Stimulated activated naive CD8-positive, alpha-beta T cell treated with anti-CD3 and anti-CD28 coated beads, Interleukin-15, amount 100 ng/mL, for 72 hours (primary cell): ENCODE measurements around the gene KCNQ1.
A peak's percentile ranks its signal among the peaks of the same experiment; 100 is the strongest.

Source experiments
- ATAC-seq: fragments of 150-1000 bp; cut with Tn5 transposase; 2 replicates; pipeline ENCODE4 v1.10.0; 2021; ENCODE audit warnings: mild to moderate bottlenecking, moderate library complexity
- DNase-seq, 2 donors: peaks; one replicate each; pipeline ENCODE4 v3.0.0; 2021 to 2022
- H3K27ac Mint-ChIP-seq, 2 donors: one replicate each; pipeline ENCODE4 v1.8.0; 2022; ENCODE audit warnings: mild to moderate bottlenecking in 2 of 2, mixed read lengths in 2 of 2, moderate library complexity in 2 of 2
- H3K27me3 Mint-ChIP-seq: one replicate; pipeline ENCODE4 v1.8.0; 2022; ENCODE audit warnings: mixed read lengths
- H3K4me1 Mint-ChIP-seq: one replicate; pipeline ENCODE4 v1.8.0; 2022; ENCODE audit warnings: mild to moderate bottlenecking, mixed read lengths
- H3K4me3 Mint-ChIP-seq, 2 donors: one replicate each; pipeline ENCODE4 v1.8.0; 2022; ENCODE audit warnings: mild to moderate bottlenecking in 2 of 2, mixed read lengths in 2 of 2, moderate library complexity in 1 of 2
- H3K9me3 Mint-ChIP-seq, 2 donors: one replicate each; pipeline ENCODE4 v1.8.0; 2022; ENCODE audit warnings: mixed read lengths in 2 of 2

KCNQ1 gene

DNA sequence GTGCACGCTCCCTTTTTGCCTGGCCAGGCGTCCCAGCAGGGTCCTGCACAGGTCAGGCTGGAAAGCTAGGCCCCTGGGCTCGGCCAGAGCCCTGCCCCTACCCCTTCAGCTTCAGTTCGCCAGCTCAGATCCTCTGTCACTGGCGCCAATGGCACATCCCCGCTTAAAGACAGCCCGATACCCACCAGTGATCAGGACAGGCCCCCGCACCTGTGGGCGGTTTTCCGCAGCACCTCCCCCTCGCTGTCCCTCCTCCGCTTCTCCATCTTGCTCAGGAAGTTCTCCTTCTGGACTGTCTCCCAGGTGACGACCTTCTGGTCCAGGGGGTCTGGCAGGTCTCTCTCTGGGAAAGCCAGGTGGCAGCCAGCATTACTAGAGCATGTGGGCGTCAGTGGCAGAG is 38.4 kb upstream of the KCNQ1 start:
- ATAC-seq = no peak
- Mint-ChIP-seq H3K4me3 (no peak overlapping the region), H3K27ac (peak overlapping the region in 1 of 2 donors; percentile 59), H3K4me1 (peaks cover 17% of the 10 kb centered on the region), H3K9me3 (no peaks in the 10 kb centered on the region), H3K27me3 (no peaks in the 10 kb centered on the region)
- DNase-seq = no peak

GRCh38 chr11:2406878-2407410 is 37.9 kb upstream of the KCNQ1 start:
- H3K4me1 Mint-ChIP-seq = peaks cover 12% of the 10 kb centered on the region
- no peak overlapping the region for H3K4me3 Mint-ChIP-seq
- H3K27me3 Mint-ChIP-seq = no peaks in the 10 kb centered on the region
- no peaks in the 10 kb centered on the region for H3K9me3 Mint-ChIP-seq
- H3K27ac Mint-ChIP-seq = peak overlapping the region in 1 of 2 donors; percentile 59
- DNase-seq (no peak), ATAC-seq (no peak)

- no peaks in the 10 kb centered on the region for H3K4me1 Mint-ChIP-seq
- ATAC-seq = no peak
Measured at GRCh38 chr11:2408671-2409070, 36.1 kb upstream of the KCNQ1 start.

GRCh38 chr11:2409126-2409525 is 35.7 kb upstream of the KCNQ1 start:
- Mint-ChIP-seq H3K27me3 (no peaks in the 10 kb centered on the region), H3K4me3 (no peak overlapping the region), H3K27ac (peak overlapping the region in 1 of 2 donors; percentile 42), H3K4me1 (no peaks in the 10 kb centered on the region), H3K9me3 (no peaks in the 10 kb centered on the region)
- DNase-seq = no peak
- ATAC-seq = no peak

More at GRCh38 chr11:2408671-2409070, 36.1 kb upstream of the KCNQ1 start:
- Mint-ChIP-seq H3K4me3 (no peak overlapping the region), H3K27ac (no peak overlapping the region), H3K27me3 (no peaks in the 10 kb centered on the region), H3K9me3 (no peaks in the 10 kb centered on the region)
- DNase-seq = no peak

DNA sequence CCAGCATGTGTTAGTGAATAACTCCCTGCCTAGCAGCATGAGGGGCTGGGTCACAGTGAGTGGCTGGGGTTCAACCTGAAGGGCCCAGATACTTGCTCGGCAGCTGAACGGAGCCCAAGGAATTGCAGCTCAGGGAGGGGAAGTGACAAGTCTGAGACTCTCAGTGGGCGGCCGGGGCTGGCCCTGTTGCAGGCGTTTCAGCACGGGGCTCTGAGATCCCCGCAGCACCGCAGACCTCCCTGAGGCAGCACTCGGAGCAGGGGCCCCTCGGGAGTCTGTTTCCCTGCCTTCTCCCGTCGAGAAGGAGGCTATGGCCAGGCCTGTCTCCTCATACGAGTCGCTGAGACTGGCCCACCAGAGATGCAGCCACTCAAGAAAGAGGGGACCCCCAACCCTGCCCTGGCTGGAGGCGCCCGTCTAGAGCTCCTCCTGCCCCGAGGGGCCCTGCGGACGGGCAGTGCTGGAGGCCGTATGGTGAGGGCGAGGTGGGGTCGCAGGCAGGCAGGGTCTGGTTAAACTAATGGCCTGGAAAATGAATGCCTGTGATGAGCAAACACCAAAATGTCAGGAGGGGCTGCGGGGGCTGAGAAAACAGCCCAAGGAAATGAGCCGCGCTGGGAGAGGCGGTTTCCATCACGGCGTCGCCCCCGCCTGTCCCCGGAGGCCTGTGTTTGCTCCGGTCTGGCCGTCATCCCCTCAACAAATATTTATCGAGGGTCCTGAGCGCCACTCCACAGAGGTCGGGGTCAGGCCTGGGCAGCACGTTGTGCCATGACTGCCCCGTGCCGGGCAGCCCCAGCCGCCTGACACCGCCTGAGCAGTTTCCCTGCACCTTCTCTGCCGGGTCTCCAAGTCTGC is 35.0 kb upstream of the KCNQ1 start:
- H3K9me3 Mint-ChIP-seq = no peaks in the 10 kb centered on the region
- ATAC-seq = no peak
- H3K4me1 Mint-ChIP-seq = no peaks in the 10 kb centered on the region
- H3K4me3 Mint-ChIP-seq = no peak overlapping the region
- H3K27me3 Mint-ChIP-seq = no peaks in the 10 kb centered on the region
- no peak for DNase-seq
- H3K27ac Mint-ChIP-seq = peak overlapping the region in 1 of 2 donors; percentile 42

DNA sequence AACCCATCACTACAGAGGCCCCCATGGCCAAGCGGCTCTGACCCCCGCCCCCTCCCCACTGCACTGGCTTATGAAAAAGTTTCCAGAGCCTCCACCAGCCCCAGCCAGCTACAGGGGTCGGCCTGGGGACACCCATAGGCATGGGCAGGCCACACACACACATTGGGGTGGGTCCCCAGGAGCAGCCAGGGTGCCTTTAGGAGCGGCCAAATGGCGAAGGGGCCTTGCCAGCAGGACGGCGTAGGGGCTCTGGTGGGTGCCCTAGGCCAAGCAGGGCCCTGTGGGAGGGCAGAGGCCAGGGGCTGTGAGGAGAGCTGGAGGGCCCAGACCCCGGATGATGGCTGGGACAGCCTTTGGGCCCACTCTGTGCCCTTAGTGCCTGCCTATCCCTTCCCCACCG is 34.2 kb upstream of the KCNQ1 start:
- Mint-ChIP-seq H3K9me3 (no peaks in the 10 kb centered on the region), H3K27me3 (no peaks in the 10 kb centered on the region), H3K27ac (no peak overlapping the region), H3K4me1 (no peaks in the 10 kb centered on the region), H3K4me3 (no peak overlapping the region)
- DNase-seq (no peak), ATAC-seq (no peak)

DNA sequence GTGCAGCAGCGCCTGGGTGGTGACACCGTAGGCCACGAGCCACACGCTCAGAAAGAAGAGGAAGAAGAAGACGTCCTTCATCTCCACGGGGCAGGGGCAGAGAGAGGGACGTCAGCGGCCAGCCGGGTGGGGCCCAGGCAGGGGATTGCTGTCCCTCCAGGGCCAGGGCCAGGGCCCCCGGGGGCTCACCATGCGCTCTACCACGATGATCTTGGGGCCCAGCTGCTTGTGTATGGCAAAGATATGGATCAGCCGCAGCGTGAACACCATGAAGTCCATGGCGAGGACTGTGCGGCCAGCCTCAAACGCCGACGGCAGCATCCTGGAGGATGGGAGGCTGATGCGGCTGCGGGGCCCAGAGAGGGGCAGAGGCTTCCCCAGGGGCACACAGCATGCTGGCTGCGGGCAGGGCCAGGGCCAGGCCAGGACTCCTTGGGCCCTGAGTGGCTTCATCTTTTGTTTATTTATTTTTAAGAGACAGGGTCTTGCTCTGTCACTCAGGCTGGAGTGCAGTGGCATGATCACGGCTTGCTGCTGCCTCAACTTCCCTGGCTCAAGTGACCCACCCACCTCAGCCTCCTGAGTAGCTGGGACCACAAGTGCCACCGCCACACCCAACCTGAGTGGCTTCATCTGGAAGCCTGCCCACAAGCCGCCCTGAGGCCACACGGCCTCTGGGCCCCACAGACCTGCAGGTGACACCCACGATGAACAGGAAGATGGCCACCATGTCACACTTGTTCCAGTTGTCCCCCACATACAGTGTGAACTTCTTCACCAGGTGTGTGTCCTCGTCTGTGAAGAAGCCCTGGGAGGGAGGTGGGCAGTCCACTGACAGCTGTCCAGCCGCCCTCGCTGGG is 33.1 kb upstream of the KCNQ1 start:
- ATAC-seq (no peak), DNase-seq (no peak)
- no peaks in the 10 kb centered on the region for H3K4me1 Mint-ChIP-seq
- H3K9me3 Mint-ChIP-seq = no peaks in the 10 kb centered on the region
- H3K4me3 Mint-ChIP-seq = no peak overlapping the region
- no peak overlapping the region for H3K27ac Mint-ChIP-seq
- no peaks in the 10 kb centered on the region for H3K27me3 Mint-ChIP-seq

GRCh38 chr11:2412323-2412722 is 32.5 kb upstream of the KCNQ1 start:
- Mint-ChIP-seq H3K27me3 (no peaks in the 10 kb centered on the region), H3K27ac (no peak overlapping the region), H3K9me3 (no peaks in the 10 kb centered on the region), H3K4me1 (no peaks in the 10 kb centered on the region), H3K4me3 (no peak overlapping the region)
- no peak for ATAC-seq
- no peak for DNase-seq

DNA sequence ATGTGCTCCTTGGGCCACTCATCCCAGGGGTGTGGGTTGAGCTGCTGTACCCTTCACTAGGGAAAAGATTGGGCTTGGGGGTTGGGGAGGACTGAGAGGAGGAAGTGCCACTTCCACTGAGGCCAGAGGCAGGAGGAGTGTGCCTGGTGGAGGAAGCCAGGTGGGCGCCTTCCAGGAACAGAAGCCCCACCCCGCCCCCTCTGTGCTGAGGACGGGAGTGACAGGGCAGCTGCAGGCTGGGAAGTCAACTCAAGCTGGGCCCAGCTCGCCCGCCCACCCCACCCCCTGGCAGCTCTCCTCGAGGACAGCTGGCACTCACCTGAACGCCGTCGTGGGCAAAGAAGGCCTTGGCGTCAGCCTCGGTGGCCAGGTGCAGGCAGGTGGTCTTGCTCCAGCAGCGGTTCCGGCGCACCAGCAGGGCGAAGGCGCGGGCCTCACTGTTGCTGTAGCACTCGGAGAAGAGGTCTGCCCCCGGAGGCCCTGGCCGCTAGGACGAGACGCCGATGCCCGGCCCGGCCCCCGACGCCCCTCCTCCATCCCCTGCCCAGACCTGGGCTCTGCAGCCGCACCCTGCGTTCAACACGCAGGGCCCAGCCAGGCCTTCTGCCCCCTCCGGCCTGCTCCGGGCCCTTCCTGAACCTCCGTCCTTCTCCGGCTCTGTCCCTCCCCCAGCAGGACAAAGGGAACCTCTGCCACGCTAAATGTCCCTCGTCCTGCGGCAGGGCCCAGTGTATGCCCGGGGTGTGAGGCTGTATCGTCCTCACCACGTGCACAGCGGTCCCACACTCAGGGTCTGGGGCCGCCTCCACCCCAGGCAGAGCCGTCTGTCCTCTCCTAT is 30.8 kb upstream of the KCNQ1 start:
- Mint-ChIP-seq H3K9me3 (no peaks in the 10 kb centered on the region), H3K27ac (no peak overlapping the region), H3K27me3 (no peaks in the 10 kb centered on the region), H3K4me1 (no peaks in the 10 kb centered on the region), H3K4me3 (no peak overlapping the region)
- no peak for DNase-seq
- ATAC-seq = no peak

GRCh38 chr11:2414616-2415015 is 30.2 kb upstream of the KCNQ1 start:
- Mint-ChIP-seq H3K27me3 (no peaks in the 10 kb centered on the region), H3K9me3 (no peaks in the 10 kb centered on the region), H3K4me3 (no peak overlapping the region), H3K4me1 (no peaks in the 10 kb centered on the region), H3K27ac (no peak overlapping the region)
- no peak for DNase-seq
- no peak for ATAC-seq

DNA sequence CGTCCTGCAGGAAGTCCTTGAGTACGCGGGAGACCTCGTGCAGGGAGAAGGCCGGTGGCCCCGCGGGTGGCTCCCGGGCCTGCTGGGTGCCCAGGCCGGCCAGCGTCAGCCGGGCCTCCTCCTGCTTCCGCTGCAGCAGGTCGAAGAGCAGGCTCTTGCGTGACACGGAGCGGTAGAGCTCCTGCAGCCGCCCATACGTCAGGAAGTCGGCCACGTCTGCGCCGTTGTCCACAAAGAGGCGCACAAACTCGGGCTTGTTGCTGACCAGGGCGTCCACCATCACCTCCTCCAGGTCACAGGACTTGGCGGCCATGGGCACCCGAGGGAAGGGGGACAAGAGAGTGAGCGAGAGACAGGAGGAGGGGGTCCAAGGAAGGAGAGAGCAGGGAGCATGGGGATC is 29.6 kb upstream of the KCNQ1 start:
- no peak overlapping the region for H3K27ac Mint-ChIP-seq
- DNase-seq (no peak), ATAC-seq (no peak)
- H3K4me3 Mint-ChIP-seq = no peak overlapping the region
- no peaks in the 10 kb centered on the region for H3K9me3 Mint-ChIP-seq
- peaks cover 5% of the 10 kb centered on the region for H3K4me1 Mint-ChIP-seq
- no peaks in the 10 kb centered on the region for H3K27me3 Mint-ChIP-seq

GRCh38 chr11:2415601-2416380 is 29.0 kb upstream of the KCNQ1 start:
- H3K4me1 Mint-ChIP-seq = peaks cover 11% of the 10 kb centered on the region
- H3K27ac Mint-ChIP-seq = no peak overlapping the region
- no peak for ATAC-seq

GRCh38 chr11:2416765-2417164 is 28.0 kb upstream of the KCNQ1 start:
- DNase-seq (no peak), ATAC-seq (no peak)
- H3K4me3 Mint-ChIP-seq = no peak overlapping the region
- no peaks in the 10 kb centered on the region for H3K9me3 Mint-ChIP-seq
- no peak overlapping the region for H3K27ac Mint-ChIP-seq
- H3K4me1 Mint-ChIP-seq = peaks cover 12% of the 10 kb centered on the region
- H3K27me3 Mint-ChIP-seq = peaks cover 5% of the 10 kb centered on the region

More at GRCh38 chr11:2415601-2416380, 29.0 kb upstream of the KCNQ1 start:
- H3K27me3 Mint-ChIP-seq = no peaks in the 10 kb centered on the region
- H3K9me3 Mint-ChIP-seq = no peaks in the 10 kb centered on the region
- H3K4me3 Mint-ChIP-seq = no peak overlapping the region
- no peak for DNase-seq

DNA sequence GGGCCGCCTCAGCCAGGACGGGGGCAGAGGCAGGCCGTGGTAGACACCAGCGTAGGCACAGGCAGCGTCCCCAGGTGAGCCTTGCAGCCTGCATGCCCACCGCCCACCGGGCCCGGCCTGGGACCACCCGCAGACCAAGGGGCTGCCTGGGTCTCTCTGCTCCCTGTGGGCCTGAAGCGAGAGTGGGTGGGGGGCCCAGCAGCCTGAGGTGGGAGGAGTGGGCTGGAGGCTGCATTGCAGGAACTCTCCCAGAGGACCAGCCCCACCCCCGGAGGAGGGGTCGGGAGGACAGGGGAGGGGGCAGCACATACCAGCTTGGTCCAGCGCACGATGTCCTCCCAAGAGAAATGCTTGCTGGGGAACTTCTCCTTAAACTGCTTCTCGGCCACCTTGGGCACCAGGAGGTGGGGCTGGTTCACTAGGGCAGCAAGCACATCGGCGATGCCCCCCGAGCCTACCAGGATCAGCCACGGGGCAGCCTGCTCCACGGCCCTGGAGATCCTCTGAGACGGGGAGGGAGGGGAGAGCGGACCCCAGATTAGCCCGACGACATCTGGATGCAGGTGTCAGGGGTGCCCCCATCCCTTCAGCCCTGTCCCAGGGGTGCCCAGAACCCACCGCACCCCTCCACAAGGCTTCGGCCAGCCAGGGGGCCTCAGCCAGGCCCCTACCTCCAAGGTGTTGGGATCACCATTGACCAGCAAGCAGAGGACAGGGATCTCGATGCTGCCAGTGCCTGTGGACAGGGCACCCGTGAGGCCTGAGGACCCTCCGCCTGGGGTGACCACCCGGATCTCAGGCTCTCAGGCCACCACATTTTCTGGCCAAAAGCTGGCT is 26.7 kb upstream of the KCNQ1 start:
- Mint-ChIP-seq H3K4me3 (no peak overlapping the region), H3K9me3 (no peaks in the 10 kb centered on the region), H3K4me1 (peaks cover 12% of the 10 kb centered on the region), H3K27me3 (peaks cover 8% of the 10 kb centered on the region), H3K27ac (no peak overlapping the region)
- ATAC-seq = no peak
- DNase-seq = no peak
